Muscle layer of duodenum (tissue), 2 donors: Measurements from ENCODE around the gene ACSL3.
"Not testable (repeated sequence)": the region's sequence is repeated elsewhere in the genome, so short reads cannot be mapped to it uniquely, and the experiment has no call there.

ENCODE experiments used
- H3K27ac ChIP-seq: one replicate; pipeline ENCODE4 v1.7.0; 2013; ENCODE audit warnings: mild to moderate bottlenecking, low read length
- H3K27me3 ChIP-seq: one replicate; pipeline ENCODE4 v1.7.0; 2013; ENCODE audit warnings: low read depth, mild to moderate bottlenecking, control low read depth, low read length
- H3K36me3 ChIP-seq, 2 donors: one replicate each; pipeline ENCODE4 v1.7.0; 2013; ENCODE audit warnings: low read length in 2 of 2, control low read depth in 1 of 2, mild to moderate bottlenecking in 1 of 2; ENCODE audit not compliant: insufficient read depth in 2 of 2, control insufficient read depth in 1 of 2
- H3K4me1 ChIP-seq, 2 donors: one replicate each; pipeline ENCODE4 v1.7.0; 2013; ENCODE audit warnings: low read length in 2 of 2, mild to moderate bottlenecking in 2 of 2, control low read depth in 1 of 2, moderate library complexity in 1 of 2; ENCODE audit not compliant: insufficient read depth in 2 of 2, control insufficient read depth in 1 of 2
- H3K4me3 ChIP-seq, 2 donors: one replicate each; pipeline ENCODE4 v1.7.0; 2013; ENCODE audit warnings: low read length in 2 of 2, low read depth in 1 of 2, mild to moderate bottlenecking in 1 of 2
- H3K9me3 ChIP-seq, 2 donors: one replicate each; pipeline ENCODE4 v1.7.0; 2013; ENCODE audit warnings: low read length in 2 of 2, control low read depth in 1 of 2, mild to moderate bottlenecking in 1 of 2; ENCODE audit not compliant: control insufficient read depth in 1 of 2
- donor health status: healthy.

The ACSL3 gene

DNA sequence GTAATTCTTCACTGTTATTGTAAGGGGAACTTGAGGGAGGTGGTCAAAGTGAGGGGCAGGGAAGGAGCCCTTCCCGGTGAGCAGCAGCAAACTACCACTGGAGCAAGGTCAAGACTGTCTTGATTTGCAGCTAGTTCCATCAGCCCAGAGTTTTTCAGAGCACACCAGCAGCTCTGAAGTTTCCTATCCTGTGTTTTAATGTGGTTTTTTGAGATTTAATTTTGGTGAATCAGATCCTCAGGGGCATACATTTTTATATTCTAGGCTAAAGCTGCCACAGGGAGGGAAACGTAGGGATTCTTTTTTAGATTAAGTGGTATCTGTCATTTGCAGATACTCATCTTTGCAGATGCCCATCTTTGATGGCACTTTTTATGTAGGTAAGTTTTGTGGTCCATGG is 124.1 kb downstream of the ACSL3 start:
- Histone ChIP-seq H3K27ac (no peak overlapping the region), H3K9me3 (no peaks in the 10 kb centered on the region), H3K4me1 (peaks cover 0 to 3% of the 10 kb centered on the region in 2 donors), H3K27me3 (no peaks in the 10 kb centered on the region), H3K4me3 (no peak overlapping the region), H3K36me3 (no peaks in the 10 kb centered on the region)

- Histone ChIP-seq H3K4me1 (peaks cover 0 to 8% of the 10 kb centered on the region in 2 donors), H3K27ac (no peak overlapping the region), H3K9me3 (no peaks in the 10 kb centered on the region), H3K4me3 (no peak overlapping the region), H3K36me3 (no peaks in the 10 kb centered on the region), H3K27me3 (no peaks in the 10 kb centered on the region)
These were observed 128.6 kb downstream of the ACSL3 start for GRCh38 chr2:222989431-222989830.

DNA sequence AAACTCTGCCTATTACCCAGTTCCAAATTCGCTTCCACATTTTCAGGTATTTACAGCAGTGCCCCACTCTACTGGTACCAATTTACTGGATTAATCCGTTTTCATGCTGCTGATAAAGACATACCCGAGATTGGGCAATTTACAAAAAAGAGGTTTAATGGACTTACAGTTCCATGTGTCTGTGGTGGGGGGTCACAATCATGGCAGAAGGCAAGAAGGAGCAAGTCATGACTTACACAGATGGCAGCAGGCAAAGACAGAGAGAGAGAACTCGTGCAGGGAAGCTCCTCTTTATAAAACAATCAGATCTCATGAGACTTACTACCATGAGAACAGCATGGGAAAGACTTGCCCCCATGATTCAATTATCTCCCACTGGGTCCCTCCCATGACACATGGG is 129.4 kb downstream of the ACSL3 start:
- H3K27me3 ChIP-seq, H3K4me3 ChIP-seq, H3K36me3 ChIP-seq, H3K27ac ChIP-seq, H3K9me3 ChIP-seq: not testable (repeated sequence)
- peaks cover 0 to 16% of the 10 kb centered on the region in 2 donors for H3K4me1 ChIP-seq

DNA sequence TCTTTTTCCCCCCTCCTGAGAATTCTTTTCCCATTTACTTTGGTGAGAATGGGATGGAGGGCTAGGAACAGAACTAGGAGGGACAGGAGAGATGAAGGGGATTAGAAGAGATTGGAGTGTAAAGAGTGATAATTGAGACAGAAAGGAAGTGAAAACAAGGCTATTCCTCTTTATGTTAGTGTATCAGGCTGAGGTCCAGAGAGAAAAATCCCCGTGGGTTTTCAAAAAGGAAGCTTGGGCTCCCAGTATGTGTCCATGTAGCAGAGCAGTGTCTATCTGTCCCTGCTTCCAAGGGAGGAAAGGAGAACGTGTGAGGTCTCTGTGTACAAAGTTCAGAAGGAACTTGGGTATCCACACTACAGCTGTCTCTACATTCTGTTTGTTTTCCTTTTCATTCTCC is 131.3 kb downstream of the ACSL3 start:
- Histone ChIP-seq H3K27ac (no peak overlapping the region), H3K36me3 (no peaks in the 10 kb centered on the region), H3K27me3 (no peaks in the 10 kb centered on the region), H3K4me1 (peaks cover 0 to 14% of the 10 kb centered on the region in 2 donors), H3K9me3 (no peaks in the 10 kb centered on the region), H3K4me3 (no peak overlapping the region)
